ENCODE data around the gene BORA.

The BORA gene

DNA sequence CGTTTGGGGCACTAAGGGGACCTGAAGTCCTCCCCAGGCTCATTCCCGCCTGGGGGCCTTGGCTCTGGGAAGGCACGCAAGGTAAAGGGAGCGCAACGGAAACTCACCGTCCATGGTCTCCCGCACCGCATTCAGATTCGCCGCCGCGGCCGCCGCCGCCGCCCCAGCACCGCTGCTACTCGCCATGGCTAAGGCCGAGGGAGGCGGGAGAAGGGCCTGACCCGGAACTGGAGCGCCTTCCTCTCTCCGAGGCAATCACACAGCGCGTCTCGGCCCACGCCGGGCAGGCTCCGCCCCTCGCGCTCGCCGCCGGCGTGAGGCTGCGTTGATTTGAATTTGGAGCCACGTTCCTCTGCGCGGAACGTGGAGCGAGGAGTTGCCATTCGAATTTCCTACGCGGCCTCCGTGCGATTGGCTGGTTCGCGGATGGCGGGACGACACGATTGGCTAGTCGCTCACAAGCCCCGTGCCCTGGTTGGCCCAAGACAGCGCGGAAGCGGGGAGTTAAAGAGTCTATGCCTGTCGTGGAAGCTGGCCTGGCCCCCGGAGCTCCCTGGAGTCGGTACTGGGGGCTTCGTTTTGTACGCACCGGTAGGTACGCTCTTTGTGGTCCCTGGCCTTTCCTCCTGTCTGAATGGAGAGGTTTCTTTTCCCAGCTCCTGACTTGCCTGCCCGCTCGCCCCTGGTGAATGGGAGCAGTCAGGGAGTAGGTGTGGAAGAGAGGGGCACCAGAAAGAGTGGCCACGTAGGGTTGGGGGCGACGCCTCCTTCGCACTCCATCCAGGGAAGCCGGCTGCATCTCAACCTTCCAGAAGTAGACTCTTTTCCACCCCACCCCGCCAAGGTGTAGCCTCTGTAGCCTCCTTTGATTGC is at the start of gene BORA, which contains the start of gene MZT1:
TSS of gene BORA (plus strand) at position 507 of the 873 bp plus-strand sequence. CDS start 1,018 bp downstream, outside the sequence.
TSS of gene MZT1 (minus strand) at position 213 of the 873 bp plus-strand sequence. CDS start at position 186, 27 bp downstream.
- DNase-seq (ENCODE audit: low read depth): peak; percentile 99
- peak within 1 kb of the TSS; percentile 94 for H3K9ac ChIP-seq (ENCODE audit: low read length)
- peaks cover 13% of the 10 kb centered on the region for H3K4me1 ChIP-seq (ENCODE audit: control insufficient read depth, insufficient read depth, low read length)
- peak within 1 kb of the TSS; percentile 95 for H3K4me3 ChIP-seq (ENCODE audit: low read length)
- no peaks in the 10 kb centered on the region for H3K9me3 ChIP-seq (ENCODE audit: control insufficient read depth, low read length)
- no peaks in the 10 kb centered on the region for H3K27me3 ChIP-seq (replicated peaks; ENCODE audit: control insufficient read depth, insufficient read depth, low read length)
- no peaks in the 10 kb centered on the region for H3K36me3 ChIP-seq (ENCODE audit: control insufficient read depth, insufficient read depth, low read length, severe bottlenecking)

- Histone ChIP-seq H3K36me3 (ENCODE audit: control insufficient read depth, insufficient read depth, low read length, severe bottlenecking) (no peaks in the 10 kb centered on the region), H3K4me3 (ENCODE audit: low read length) (no peak overlapping the region), H3K4me1 (ENCODE audit: control insufficient read depth, insufficient read depth, low read length) (no peaks in the 10 kb centered on the region), H3K9ac (ENCODE audit: low read length) (no peak overlapping the region), H3K27me3 (replicated peaks; ENCODE audit: control insufficient read depth, insufficient read depth, low read length) (peaks cover 3% of the 10 kb centered on the region), H3K9me3 (ENCODE audit: control insufficient read depth, low read length) (no peaks in the 10 kb centered on the region)
- DNase-seq (ENCODE audit: low read depth): no peak
Measured at GRCh38 chr13:72678312-72678711, 49.4 kb upstream of the BORA start.

- H3K4me3 ChIP-seq (ENCODE audit: low read length): no peak overlapping the region
- DNase-seq (ENCODE audit: low read depth): no peak
- H3K9ac ChIP-seq (ENCODE audit: low read length): no peak overlapping the region
- no peaks in the 10 kb centered on the region for H3K36me3 ChIP-seq (ENCODE audit: control insufficient read depth, insufficient read depth, low read length, severe bottlenecking)
- peaks cover 3% of the 10 kb centered on the region for H3K27me3 ChIP-seq (replicated peaks; ENCODE audit: control insufficient read depth, insufficient read depth, low read length)
- no peaks in the 10 kb centered on the region for H3K9me3 ChIP-seq (ENCODE audit: control insufficient read depth, low read length)
- H3K4me1 ChIP-seq (ENCODE audit: control insufficient read depth, insufficient read depth, low read length): no peaks in the 10 kb centered on the region
Measured at GRCh38 chr13:72680353-72680752, 47.4 kb upstream of the BORA start.

GRCh38 chr13:72686766-72687165 is 41.0 kb upstream of the BORA start:
- H3K9me3 ChIP-seq (ENCODE audit: control insufficient read depth, low read length): no peaks in the 10 kb centered on the region
- no peaks in the 10 kb centered on the region for H3K36me3 ChIP-seq (ENCODE audit: control insufficient read depth, insufficient read depth, low read length, severe bottlenecking)
- H3K4me1 ChIP-seq (ENCODE audit: control insufficient read depth, insufficient read depth, low read length): no peaks in the 10 kb centered on the region
- DNase-seq (ENCODE audit: low read depth): no peak
- H3K27me3 ChIP-seq (replicated peaks; ENCODE audit: control insufficient read depth, insufficient read depth, low read length): peaks cover 3% of the 10 kb centered on the region
- H3K9ac ChIP-seq (ENCODE audit: low read length): no peak overlapping the region
- no peak overlapping the region for H3K4me3 ChIP-seq (ENCODE audit: low read length)

DNA sequence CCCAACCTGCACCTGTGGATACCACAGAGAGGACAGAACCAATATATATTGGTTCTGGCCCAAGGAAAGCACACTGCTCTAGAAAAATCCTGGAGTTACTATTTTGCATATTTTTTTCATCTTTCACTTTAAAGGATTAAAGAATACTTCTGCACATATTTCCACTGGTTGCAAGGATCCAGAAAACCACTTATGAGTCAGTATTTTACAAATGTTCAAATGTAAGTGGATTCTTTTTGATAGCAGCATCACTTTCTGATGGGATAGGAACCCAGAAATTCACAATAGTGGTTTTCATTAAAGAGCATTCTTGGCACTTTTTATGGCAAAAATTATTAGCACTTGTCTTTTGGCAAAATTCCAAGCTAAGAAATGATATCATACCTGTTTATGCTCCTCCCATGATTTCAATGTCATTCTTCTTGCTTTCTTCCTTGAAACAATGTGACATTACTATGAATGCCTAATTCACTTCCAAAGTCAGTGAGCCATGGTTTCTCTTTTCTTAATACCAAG is 38.5 kb upstream of the BORA start:
- H3K9ac ChIP-seq (ENCODE audit: low read length): no peak overlapping the region
- peaks cover 7% of the 10 kb centered on the region for H3K9me3 ChIP-seq (ENCODE audit: control insufficient read depth, low read length)
- DNase-seq (ENCODE audit: low read depth): no peak
- H3K27me3 ChIP-seq (replicated peaks; ENCODE audit: control insufficient read depth, insufficient read depth, low read length): no peaks in the 10 kb centered on the region
- no peak overlapping the region for H3K4me3 ChIP-seq (ENCODE audit: low read length)
- no peaks in the 10 kb centered on the region for H3K36me3 ChIP-seq (ENCODE audit: control insufficient read depth, insufficient read depth, low read length, severe bottlenecking)
- H3K4me1 ChIP-seq (ENCODE audit: control insufficient read depth, insufficient read depth, low read length): no peaks in the 10 kb centered on the region

- no peak overlapping the region for H3K9ac ChIP-seq (ENCODE audit: low read length)
Measured at GRCh38 chr13:72692884-72693514, 34.7 kb upstream of the BORA start.

GRCh38 chr13:72693832-72694231 is 33.9 kb upstream of the BORA start:
- no peaks in the 10 kb centered on the region for H3K36me3 ChIP-seq (ENCODE audit: control insufficient read depth, insufficient read depth, low read length, severe bottlenecking)
- DNase-seq (ENCODE audit: low read depth): no peak
- H3K9me3 ChIP-seq (ENCODE audit: control insufficient read depth, low read length): peaks cover 7% of the 10 kb centered on the region

More at GRCh38 chr13:72692884-72693514, 34.7 kb upstream of the BORA start:
- no peak for DNase-seq (ENCODE audit: low read depth)
- H3K4me1 ChIP-seq (ENCODE audit: control insufficient read depth, insufficient read depth, low read length): no peaks in the 10 kb centered on the region
- H3K4me3 ChIP-seq (ENCODE audit: low read length): no peak overlapping the region
- H3K9me3 ChIP-seq (ENCODE audit: control insufficient read depth, low read length): peaks cover 7% of the 10 kb centered on the region
- H3K27me3 ChIP-seq (replicated peaks; ENCODE audit: control insufficient read depth, insufficient read depth, low read length): no peaks in the 10 kb centered on the region
- no peaks in the 10 kb centered on the region for H3K36me3 ChIP-seq (ENCODE audit: control insufficient read depth, insufficient read depth, low read length, severe bottlenecking)

DNA sequence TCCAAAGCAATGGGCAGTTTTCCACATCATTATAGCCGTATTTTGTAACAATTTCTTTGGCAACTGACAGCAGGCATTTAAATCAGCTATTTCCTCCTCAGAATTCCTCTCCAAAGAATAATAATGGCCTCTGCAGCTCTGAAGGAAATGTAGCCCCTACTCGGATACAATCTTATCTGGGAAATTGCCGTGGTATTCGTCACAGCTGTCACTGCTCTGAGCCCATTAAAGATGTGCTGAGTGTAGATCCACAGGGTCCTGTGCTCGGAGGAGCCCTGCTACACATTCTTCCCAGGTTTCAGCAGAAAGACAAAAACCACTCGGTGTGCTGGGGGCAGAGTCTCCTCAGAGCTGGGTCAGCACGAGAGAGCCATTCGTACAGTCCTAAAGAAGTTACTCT is 33.4 kb upstream of the BORA start:
- no peak overlapping the region for H3K4me3 ChIP-seq (ENCODE audit: low read length)
- H3K36me3 ChIP-seq (ENCODE audit: control insufficient read depth, insufficient read depth, low read length, severe bottlenecking): no peaks in the 10 kb centered on the region
- DNase-seq (ENCODE audit: low read depth): no peak
- peaks cover 4% of the 10 kb centered on the region for H3K4me1 ChIP-seq (ENCODE audit: control insufficient read depth, insufficient read depth, low read length)
- H3K27me3 ChIP-seq (replicated peaks; ENCODE audit: control insufficient read depth, insufficient read depth, low read length): no peaks in the 10 kb centered on the region
- H3K9me3 ChIP-seq (ENCODE audit: control insufficient read depth, low read length): peaks cover 7% of the 10 kb centered on the region
- no peak overlapping the region for H3K9ac ChIP-seq (ENCODE audit: low read length)

More at GRCh38 chr13:72693832-72694231, 33.9 kb upstream of the BORA start:
- Histone ChIP-seq H3K4me1 (ENCODE audit: control insufficient read depth, insufficient read depth, low read length) (peaks cover 4% of the 10 kb centered on the region), H3K9ac (ENCODE audit: low read length) (no peak overlapping the region), H3K27me3 (replicated peaks; ENCODE audit: control insufficient read depth, insufficient read depth, low read length) (no peaks in the 10 kb centered on the region), H3K4me3 (ENCODE audit: low read length) (no peak overlapping the region)

DNA sequence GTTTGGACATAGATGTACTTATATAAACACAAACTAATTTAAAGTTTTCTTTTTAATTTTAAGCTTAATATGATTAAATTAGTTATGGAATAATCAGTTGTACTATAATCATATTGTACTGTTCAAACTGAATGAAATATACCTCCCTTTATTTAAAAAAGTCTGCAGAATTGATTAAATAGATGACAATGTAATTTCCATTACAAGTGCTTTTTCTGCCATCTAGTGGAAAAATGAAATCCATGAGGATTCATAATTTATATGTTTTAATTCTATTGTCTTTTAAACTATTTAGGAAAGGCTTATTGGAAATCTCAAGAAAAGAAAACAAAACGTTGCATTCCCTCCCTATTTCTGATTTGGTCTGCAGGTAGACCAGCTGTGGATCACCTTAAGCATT is 31.1 kb upstream of the BORA start:
- no peak overlapping the region for H3K9ac ChIP-seq (ENCODE audit: low read length)
- no peaks in the 10 kb centered on the region for H3K27me3 ChIP-seq (replicated peaks; ENCODE audit: control insufficient read depth, insufficient read depth, low read length)
- H3K4me3 ChIP-seq (ENCODE audit: low read length): no peak overlapping the region
- DNase-seq (ENCODE audit: low read depth): peak; percentile 69
- H3K9me3 ChIP-seq (ENCODE audit: control insufficient read depth, low read length): peaks cover 7% of the 10 kb centered on the region
- peaks cover 4% of the 10 kb centered on the region for H3K4me1 ChIP-seq (ENCODE audit: control insufficient read depth, insufficient read depth, low read length)
- no peaks in the 10 kb centered on the region for H3K36me3 ChIP-seq (ENCODE audit: control insufficient read depth, insufficient read depth, low read length, severe bottlenecking)

DNA sequence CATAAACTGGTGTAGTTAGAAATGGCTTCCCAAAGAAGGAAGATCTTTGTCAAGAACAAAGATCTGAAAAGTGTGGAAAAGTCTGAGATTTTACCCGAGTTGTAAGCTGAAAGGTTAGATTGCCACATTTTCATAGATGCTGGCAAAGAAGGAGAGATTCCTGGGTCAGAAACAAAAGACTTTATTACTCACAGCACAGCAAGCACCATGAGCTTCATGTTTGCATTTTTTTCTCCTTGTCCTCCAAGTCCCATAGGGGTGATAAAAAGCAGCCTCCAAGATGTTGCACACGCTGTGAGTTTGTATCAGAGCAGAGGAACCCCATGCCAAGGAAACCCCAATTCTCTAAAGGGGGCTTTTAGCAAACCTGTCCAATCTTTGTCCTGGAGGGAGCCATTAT is 29.6 kb upstream of the BORA start:
- Histone ChIP-seq H3K4me3 (ENCODE audit: low read length) (no peak overlapping the region), H3K9ac (ENCODE audit: low read length) (no peak overlapping the region), H3K36me3 (ENCODE audit: control insufficient read depth, insufficient read depth, low read length, severe bottlenecking) (no peaks in the 10 kb centered on the region), H3K9me3 (ENCODE audit: control insufficient read depth, low read length) (peaks cover under 1% of the 10 kb centered on the region), H3K4me1 (ENCODE audit: control insufficient read depth, insufficient read depth, low read length) (peaks cover 4% of the 10 kb centered on the region), H3K27me3 (replicated peaks; ENCODE audit: control insufficient read depth, insufficient read depth, low read length) (no peaks in the 10 kb centered on the region)
- DNase-seq (ENCODE audit: low read depth): no peak

DNA sequence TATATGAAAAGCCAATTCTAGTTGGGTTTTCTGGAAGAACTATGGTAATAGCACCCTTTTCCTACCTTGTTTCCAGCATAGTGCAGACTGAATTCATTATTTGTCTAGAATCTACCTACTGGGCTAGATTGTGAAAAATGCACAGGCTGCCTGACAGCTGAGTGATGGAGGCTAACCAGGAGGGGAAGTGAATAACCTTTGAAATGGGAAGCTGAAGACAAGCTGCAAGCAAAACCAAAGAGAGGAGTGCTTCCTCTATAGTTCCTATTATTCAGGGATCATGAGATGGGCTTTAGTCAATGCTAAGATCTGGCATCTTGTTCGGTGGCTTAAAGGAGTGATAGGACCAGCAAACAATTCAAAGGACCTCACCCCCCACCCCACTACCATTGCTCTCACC is 27.2 kb upstream of the BORA start:
- no peak overlapping the region for H3K4me3 ChIP-seq (ENCODE audit: low read length)
- H3K4me1 ChIP-seq (ENCODE audit: control insufficient read depth, insufficient read depth, low read length): peaks cover 4% of the 10 kb centered on the region
- H3K27me3 ChIP-seq (replicated peaks; ENCODE audit: control insufficient read depth, insufficient read depth, low read length): no peaks in the 10 kb centered on the region
- H3K9me3 ChIP-seq (ENCODE audit: control insufficient read depth, low read length): no peaks in the 10 kb centered on the region
- no peak overlapping the region for H3K9ac ChIP-seq (ENCODE audit: low read length)
- H3K36me3 ChIP-seq (ENCODE audit: control insufficient read depth, insufficient read depth, low read length, severe bottlenecking): no peaks in the 10 kb centered on the region
- no peak for DNase-seq (ENCODE audit: low read depth)
